ENCODE measurements around the gene RBM47.
"Not testable (repeated sequence)": the region's sequence is repeated elsewhere in the genome, so short reads cannot be mapped to it uniquely, and the experiment has no call there.

RBM47 gene

GRCh38 chr4:40525752-40526598 is 103.7 kb downstream of the RBM47 start:
- Histone ChIP-seq H3K4me1 (ENCODE audit: insufficient read depth, low read length) (peaks cover 14% of the 10 kb centered on the region), H3K36me3 (ENCODE audit: insufficient read depth, low read length) (peaks cover 5% of the 10 kb centered on the region), H3K4me3 (ENCODE audit: low read length) (no peak overlapping the region), H3K9me3 (ENCODE audit: insufficient read depth, low read depth, low read length) (no peaks in the 10 kb centered on the region), H3K27ac (ENCODE audit: low read depth, low read length) (peak overlapping the region; percentile 79), H3K27me3 (ENCODE audit: insufficient read depth, low read length) (no peaks in the 10 kb centered on the region), H3K9ac (ENCODE audit: low read depth, low read length) (peak overlapping the region; percentile 50)
- 57% methylated on average over 8 of the region's 8 CpGs for WGBS

- no peaks in the 10 kb centered on the region for H3K9me3 ChIP-seq (ENCODE audit: insufficient read depth, low read depth, low read length)
- no peaks in the 10 kb centered on the region for H3K27me3 ChIP-seq (ENCODE audit: insufficient read depth, low read length)
- H3K36me3 ChIP-seq (ENCODE audit: insufficient read depth, low read length), result no peaks in the 10 kb centered on the region
- 96% methylated on average over 11 of the region's 11 CpGs for WGBS
- no peak overlapping the region for H3K4me3 ChIP-seq (ENCODE audit: low read length)
- peaks cover 14% of the 10 kb centered on the region for H3K4me1 ChIP-seq (ENCODE audit: insufficient read depth, low read length)
- no peak overlapping the region for H3K9ac ChIP-seq (ENCODE audit: low read depth, low read length)
- H3K27ac ChIP-seq (ENCODE audit: low read depth, low read length), result no peak overlapping the region
Measured at GRCh38 chr4:40524366-40525041, 105.2 kb downstream of the RBM47 start.

- Histone ChIP-seq H3K9me3 (ENCODE audit: insufficient read depth, low read depth, low read length) (no peaks in the 10 kb centered on the region), H3K9ac (ENCODE audit: low read depth, low read length) (no peak overlapping the region), H3K36me3 (ENCODE audit: insufficient read depth, low read length) (no peaks in the 10 kb centered on the region), H3K4me1 (ENCODE audit: insufficient read depth, low read length) (peaks cover 14% of the 10 kb centered on the region), H3K27ac (ENCODE audit: low read depth, low read length) (no peak overlapping the region), H3K27me3 (ENCODE audit: insufficient read depth, low read length) (no peaks in the 10 kb centered on the region), H3K4me3 (ENCODE audit: low read length) (no peak overlapping the region)
- 96% methylated on average over 7 of the region's 7 CpGs for WGBS
Measured at GRCh38 chr4:40523581-40523980, 106.1 kb downstream of the RBM47 start.

GRCh38 chr4:40521957-40522356 is 107.7 kb downstream of the RBM47 start:
- H3K4me1 ChIP-seq (ENCODE audit: insufficient read depth, low read length), result peaks cover 18% of the 10 kb centered on the region
- no peaks in the 10 kb centered on the region for H3K27me3 ChIP-seq (ENCODE audit: insufficient read depth, low read length)
- H3K9me3 ChIP-seq (ENCODE audit: insufficient read depth, low read depth, low read length), result no peaks in the 10 kb centered on the region
- no peaks in the 10 kb centered on the region for H3K36me3 ChIP-seq (ENCODE audit: insufficient read depth, low read length)
- no peak overlapping the region for H3K27ac ChIP-seq (ENCODE audit: low read depth, low read length)
- 95% methylated on average over 2 of the region's 2 CpGs for WGBS
- no peak overlapping the region for H3K4me3 ChIP-seq (ENCODE audit: low read length)
- no peak overlapping the region for H3K9ac ChIP-seq (ENCODE audit: low read depth, low read length)

- Histone ChIP-seq H3K27ac (ENCODE audit: low read depth, low read length) (no peak overlapping the region), H3K4me1 (ENCODE audit: insufficient read depth, low read length) (peaks cover 20% of the 10 kb centered on the region), H3K4me3 (ENCODE audit: low read length) (no peak overlapping the region), H3K9me3 (ENCODE audit: insufficient read depth, low read depth, low read length) (no peaks in the 10 kb centered on the region), H3K27me3 (ENCODE audit: insufficient read depth, low read length) (no peaks in the 10 kb centered on the region), H3K9ac (ENCODE audit: low read depth, low read length) (no peak overlapping the region), H3K36me3 (ENCODE audit: insufficient read depth, low read length) (no peaks in the 10 kb centered on the region)
- WGBS, result 95% methylated on average over 4 of the region's 4 CpGs
Measured at GRCh38 chr4:40520533-40520932, 109.1 kb downstream of the RBM47 start.

- WGBS, result 94% methylated on average over 5 of the region's 5 CpGs
- not testable (repeated sequence) for H3K4me3 ChIP-seq (ENCODE audit: low read length); H3K27me3 ChIP-seq (ENCODE audit: insufficient read depth, low read length); H3K27ac ChIP-seq (ENCODE audit: low read depth, low read length); H3K9me3 ChIP-seq (ENCODE audit: insufficient read depth, low read depth, low read length); H3K9ac ChIP-seq (ENCODE audit: low read depth, low read length); H3K36me3 ChIP-seq (ENCODE audit: insufficient read depth, low read length)
- peaks cover 32% of the 10 kb centered on the region for H3K4me1 ChIP-seq (ENCODE audit: insufficient read depth, low read length)
Measured at GRCh38 chr4:40517081-40517480, 112.6 kb downstream of the RBM47 start.

GRCh38 chr4:40516651-40517050 is 113.0 kb downstream of the RBM47 start:
- no peaks in the 10 kb centered on the region for H3K9me3 ChIP-seq (ENCODE audit: insufficient read depth, low read depth, low read length)
- no peak overlapping the region for H3K4me3 ChIP-seq (ENCODE audit: low read length)
- 65% methylated on average over 4 of the region's 4 CpGs for WGBS
- H3K36me3 ChIP-seq (ENCODE audit: insufficient read depth, low read length), result no peaks in the 10 kb centered on the region
- no peaks in the 10 kb centered on the region for H3K27me3 ChIP-seq (ENCODE audit: insufficient read depth, low read length)
- no peak overlapping the region for H3K27ac ChIP-seq (ENCODE audit: low read depth, low read length)
- peaks cover 32% of the 10 kb centered on the region for H3K4me1 ChIP-seq (ENCODE audit: insufficient read depth, low read length)
- no peak overlapping the region for H3K9ac ChIP-seq (ENCODE audit: low read depth, low read length)

GRCh38 chr4:40515398-40516293 is 114.0 kb downstream of the RBM47 start:
- Histone ChIP-seq H3K4me3 (ENCODE audit: low read length) (no peak overlapping the region), H3K9ac (ENCODE audit: low read depth, low read length) (no peak overlapping the region), H3K27me3 (ENCODE audit: insufficient read depth, low read length) (no peaks in the 10 kb centered on the region), H3K4me1 (ENCODE audit: insufficient read depth, low read length) (peaks cover 32% of the 10 kb centered on the region), H3K36me3 (ENCODE audit: insufficient read depth, low read length) (no peaks in the 10 kb centered on the region), H3K27ac (ENCODE audit: low read depth, low read length) (no peak overlapping the region), H3K9me3 (ENCODE audit: insufficient read depth, low read depth, low read length) (no peaks in the 10 kb centered on the region)
- 54% methylated on average over 14 of the region's 15 CpGs for WGBS

- Histone ChIP-seq H3K27ac (ENCODE audit: low read depth, low read length) (no peak overlapping the region), H3K9ac (ENCODE audit: low read depth, low read length) (no peak overlapping the region), H3K4me3 (ENCODE audit: low read length) (no peak overlapping the region), H3K9me3 (ENCODE audit: insufficient read depth, low read depth, low read length) (no peaks in the 10 kb centered on the region), H3K4me1 (ENCODE audit: insufficient read depth, low read length) (peaks cover 32% of the 10 kb centered on the region), H3K27me3 (ENCODE audit: insufficient read depth, low read length) (no peaks in the 10 kb centered on the region), H3K36me3 (ENCODE audit: insufficient read depth, low read length) (no peaks in the 10 kb centered on the region)
- 93% methylated on average over 2 of the region's 2 CpGs for WGBS
Measured at GRCh38 chr4:40515037-40515397, 114.6 kb downstream of the RBM47 start.

- Histone ChIP-seq H3K4me3 (ENCODE audit: low read length) (no peak overlapping the region), H3K4me1 (ENCODE audit: insufficient read depth, low read length) (peaks cover 32% of the 10 kb centered on the region), H3K36me3 (ENCODE audit: insufficient read depth, low read length) (no peaks in the 10 kb centered on the region), H3K27me3 (ENCODE audit: insufficient read depth, low read length) (no peaks in the 10 kb centered on the region), H3K9me3 (ENCODE audit: insufficient read depth, low read depth, low read length) (no peaks in the 10 kb centered on the region), H3K27ac (ENCODE audit: low read depth, low read length) (no peak overlapping the region), H3K9ac (ENCODE audit: low read depth, low read length) (no peak overlapping the region)
- 83% methylated on average over 10 of the region's 11 CpGs for WGBS
Measured at GRCh38 chr4:40514497-40514951, 115.1 kb downstream of the RBM47 start.
